Left ventricle myocardium superior (tissue), 1 donor: Measurements from ENCODE around the gene KIFC3. TPM values are rescaled to one million over a fixed set of nuclear protein-coding genes. Genes with fewer than 3 reads are reported as not detected.
"Not testable (repeated sequence)": the region's sequence is repeated elsewhere in the genome, so short reads cannot be mapped to it uniquely, and the experiment has no call there.

Experiments
- ATAC-seq: fragments of 200-7000 bp; cut with Tn5 transposase; one replicate; pipeline ENCODE4 v1.9.1; 2020; ENCODE audit warnings: mild to moderate bottlenecking, moderate library complexity
- DNase-seq: peaks from one replicate; pipeline ENCODE4 v3.0.0-alpha.2; 2020
- intact Hi-C: fragments of 100-400 bp; cut with micrococcal nuclease; formaldehyde crosslinking; loops from one replicate; pipeline ENCODE4 v1.11.0; 2022
- microRNA-seq: library from miRNA; unstranded; fragments of <30 nt; microRNA quantifications from one replicate; pipeline ENCODE4 v1.2.0, GENCODE V29; 2020; ENCODE audit warnings: borderline number of aligned reads
- total RNA-seq: library from RNA; stranded (reverse); fragmentation: NEBNext Ultra II Directional; extraction: Animal tissue kit (Norgen Biotek cat#: 25700); gene quantifications from one replicate; pipeline ENCODE4 v1.2.1, GENCODE V29; 2021
- donor health status: DM: no; HTN: yes; CAD: no; lungs with severe emphysema.

Gene KIFC3
- total RNA-seq, 1 donor from 2014 or later, result 52.6 TPM

GRCh38 chr16:57721356-57722209 lies 80.7 kb downstream of the KIFC3 start:
- DNase-seq, result no peak
- ATAC-seq, result no peak
- intact Hi-C loops, result no loop called here

GRCh38 chr16:57720142-57720575 lies 82.1 kb downstream of the KIFC3 start:
- intact Hi-C loops, result no loop called here
- ATAC-seq (peak; percentile 69), DNase-seq (peak; percentile 73)

DNA sequence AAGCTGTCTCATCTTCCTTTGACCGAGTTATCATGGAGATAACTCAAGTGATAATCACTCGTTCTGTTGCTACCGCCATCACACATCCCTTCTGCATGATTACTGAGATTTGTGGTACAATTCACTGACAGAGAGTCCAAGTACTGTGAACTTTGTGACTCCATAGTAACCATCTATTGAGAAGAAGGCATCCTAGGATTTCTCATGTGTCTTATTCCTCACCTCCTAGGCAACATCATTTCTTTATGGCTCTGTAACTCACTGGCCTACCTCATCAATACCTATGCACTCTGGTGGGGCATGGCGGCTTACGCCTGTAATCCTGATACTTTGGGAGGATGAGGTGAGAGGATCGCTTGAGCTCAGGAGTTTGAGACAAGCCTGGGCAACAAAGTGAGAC lies 88.2 kb downstream of the KIFC3 start:
- intact Hi-C loops, result no loop called here

DNA sequence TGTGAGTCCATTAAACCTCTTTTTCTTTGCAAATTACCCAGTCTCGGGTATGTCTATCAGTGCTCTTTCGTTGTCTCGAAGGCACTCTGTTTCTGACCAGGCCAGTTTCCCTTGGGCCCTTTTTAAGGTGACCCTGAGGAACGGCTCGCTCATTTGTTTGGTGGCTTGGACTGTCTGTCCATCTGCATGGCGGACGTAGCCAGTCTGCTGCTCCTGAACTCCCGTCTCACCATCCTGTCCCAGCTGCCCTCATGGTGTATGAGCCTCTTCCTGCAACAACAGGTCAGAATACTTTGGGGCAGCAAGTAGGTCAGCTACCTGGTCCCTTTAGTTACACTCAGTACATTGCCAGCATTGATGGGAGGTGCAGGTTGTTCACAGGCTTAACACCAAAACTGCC lies 88.7 kb downstream of the KIFC3 start:
- no peak for DNase-seq
- no peak for ATAC-seq
- intact Hi-C loops, result no loop called here

More for the DNA sequence above, 88.2 kb downstream of the KIFC3 start:
- no peak for ATAC-seq
- no peak for DNase-seq

DNA sequence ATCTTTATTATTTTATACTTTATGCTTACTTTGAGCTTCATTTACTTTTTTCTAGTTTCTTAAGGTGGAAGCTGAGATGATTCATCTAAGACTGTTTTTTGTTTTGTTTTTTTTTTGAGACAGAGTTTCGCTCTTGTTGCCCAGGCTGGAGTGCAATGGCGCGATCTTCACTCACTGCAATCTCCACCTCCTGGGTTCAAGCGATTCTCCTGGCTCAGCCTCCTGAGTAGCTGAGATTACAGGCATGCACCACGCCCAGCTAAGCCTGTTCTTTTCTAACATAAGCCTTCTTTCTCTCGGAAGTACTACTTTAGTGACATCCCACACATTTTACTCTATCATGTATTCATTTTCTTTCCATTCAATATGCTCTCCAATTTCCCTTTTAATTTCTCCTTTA lies 89.7 kb downstream of the KIFC3 start:
- DNase-seq, ATAC-seq, intact Hi-C loops: not testable (repeated sequence)

- intact Hi-C loops, result no loop called here
- DNase-seq (no peak), ATAC-seq (no peak)
These were observed 90.3 kb downstream of the KIFC3 start for GRCh38 chr16:57711993-57712392.

GRCh38 chr16:57711346-57711745 lies 90.9 kb downstream of the KIFC3 start:
- intact Hi-C loops, result no loop called here
- no peak for ATAC-seq
- DNase-seq, result no peak

- ATAC-seq, result no peak
- DNase-seq, result no peak
- intact Hi-C loops, result no loop called here
These were observed 92.6 kb downstream of the KIFC3 start for GRCh38 chr16:57709663-57710062.

Small RNA genes lying within 50 kb of the gene (microRNA-seq; reads per million reads assigned to microRNA genes)
- gene MIR6772, result not detected

Other genes starting within 250 kb of the KIFC3 start
- 18.6 TPM for gene ADGRG1, start 173.9 kb downstream of the KIFC3 start, total RNA-seq
- 0.82 TPM for gene ADGRG3, start 134.2 kb downstream of the KIFC3 start, total RNA-seq
- not detected for gene DRC7, start 107.7 kb downstream of the KIFC3 start, total RNA-seq
- 9.3 TPM for gene KATNB1, start 66.7 kb downstream of the KIFC3 start, total RNA-seq
- gene CNGB1, start 168.6 kb upstream of the KIFC3 start, total RNA-seq, result not detected
- 9.2 TPM for gene ZNF319, start 198.2 kb upstream of the KIFC3 start, total RNA-seq
- 28.3 TPM for gene USB1, start 198.9 kb upstream of the KIFC3 start, total RNA-seq
- gene MMP15, start 223.3 kb upstream of the KIFC3 start, total RNA-seq, result 62.2 TPM